NB4 (cell line): ENCODE results near the gene UPP2.

Source experiments
- DNase-seq: peaks from one replicate; pipeline ENCODE4 v3.0.0; 2010; ENCODE audit warnings: low read depth
- H3K4me3 ChIP-seq: one replicate; pipeline ENCODE4 v1.5.1; 2011; ENCODE audit warnings: mild to moderate bottlenecking, low read depth, low read length, moderate library complexity
- CTCF ChIP-seq: IDR thresholded peaks from one replicate; pipeline ENCODE4 v1.5.1; 2012; ENCODE audit warnings: low read depth, low read length
- MAX ChIP-seq: IDR thresholded peaks from 2 replicates; pipeline ENCODE4 v1.6.1; 2011; ENCODE audit warnings: low read depth, low read length
- MYC ChIP-seq: IDR thresholded peaks from 2 replicates; pipeline ENCODE4 v1.6.1; 2011; ENCODE audit warnings: low read depth, low read length
- POLR2A ChIP-seq: IDR thresholded peaks from 2 replicates; pipeline ENCODE4 v1.6.1; 2011; ENCODE audit warnings: mild to moderate bottlenecking; ENCODE audit not compliant: insufficient read length; ENCODE audit errors: extremely low read depth

The UPP2 gene

GRCh38 chr2:158098178-158098577, 3.5 kb upstream of the UPP2 start:
- no peak for TF ChIP-seq CTCF
- no peak for TF ChIP-seq MAX
- TF ChIP-seq POLR2A: no peak
- TF ChIP-seq MYC: no peak
- H3K4me3 ChIP-seq: no peak overlapping the region
- no peak for DNase-seq

- no peak for TF ChIP-seq CTCF
- TF ChIP-seq MYC: no peak
- TF ChIP-seq MAX: no peak
- no peak for TF ChIP-seq POLR2A
- H3K4me3 ChIP-seq: no peak overlapping the region
- peak; percentile 10 for DNase-seq
Observed at GRCh38 chr2:158099716-158100115, 2.0 kb upstream of the UPP2 start.

- DNase-seq: no peak
- H3K4me3 ChIP-seq: no peak overlapping the region
- TF ChIP-seq CTCF (no peak), MAX (no peak), POLR2A (no peak), MYC (no peak)
Observed at GRCh38 chr2:158100411-158100810, 1.3 kb upstream of the UPP2 start.

- H3K4me3 ChIP-seq: no peak overlapping the region
- DNase-seq: no peak
- TF ChIP-seq MYC: no peak
- TF ChIP-seq MAX: no peak
- no peak for TF ChIP-seq CTCF
- TF ChIP-seq POLR2A: no peak
Observed at GRCh38 chr2:158102446-158102845, 770 bp downstream of the UPP2 start.

GRCh38 chr2:158103411-158104012, 1.8 kb downstream of the UPP2 start:
- no peak for DNase-seq
- H3K4me3 ChIP-seq: no peak overlapping the region
- no peak for TF ChIP-seq POLR2A
- TF ChIP-seq MYC: no peak
- TF ChIP-seq MAX: no peak
- TF ChIP-seq CTCF: no peak

- TF ChIP-seq MAX: no peak
- no peak for TF ChIP-seq MYC
- no peak for TF ChIP-seq POLR2A
- no peak for TF ChIP-seq CTCF
- DNase-seq: no peak
Observed at GRCh38 chr2:158104903-158105302, 3.2 kb downstream of the UPP2 start.

More at GRCh38 chr2:158104903-158105302, 3.2 kb downstream of the UPP2 start:
- H3K4me3 ChIP-seq: no peak overlapping the region
